ENCODE results near the gene TMEM63B.

TMEM63B gene

GRCh38 chr6:44133981-44134711, 6.8 kb downstream of the TMEM63B start:
- POLR2A ChIA-PET = no interaction called here

GRCh38 chr6:44135173-44135758, 7.9 kb downstream of the TMEM63B start:
- ChIA-PET POLR2A (no interaction called here), CTCF (interaction anchor here (0.9 to 1.9 kb wide), 4 partner anchors 19 to 37 kb away, joined by 3 to 9 read pairs (median 3); no protein-coding TSS in a partner anchor)
- no peak overlapping the region for H3K4me3 ChIP-seq (ENCODE audit: low read depth, low read length)
- no peak for DNase-seq (ENCODE audit: low read depth, low spot score)
- no peak for TF ChIP-seq CTCF (IDR thresholded peaks at IDR 0.05; ENCODE audit: insufficient read depth, low read length, missing control alignments)

More at GRCh38 chr6:44133981-44134711, 6.8 kb downstream of the TMEM63B start:
- no peak for DNase-seq (ENCODE audit: low read depth, low spot score)
- CTCF ChIA-PET = interaction anchor here (0.7 to 3.2 kb wide), 10 partner anchors 10 to 204 kb away, joined by 3 to 17 read pairs (median 4); no protein-coding TSS in a partner anchor
- H3K4me3 ChIP-seq (ENCODE audit: low read depth, low read length) = no peak overlapping the region
- TF ChIP-seq CTCF (IDR thresholded peaks at IDR 0.05; ENCODE audit: insufficient read depth, low read length, missing control alignments) = no peak

DNA sequence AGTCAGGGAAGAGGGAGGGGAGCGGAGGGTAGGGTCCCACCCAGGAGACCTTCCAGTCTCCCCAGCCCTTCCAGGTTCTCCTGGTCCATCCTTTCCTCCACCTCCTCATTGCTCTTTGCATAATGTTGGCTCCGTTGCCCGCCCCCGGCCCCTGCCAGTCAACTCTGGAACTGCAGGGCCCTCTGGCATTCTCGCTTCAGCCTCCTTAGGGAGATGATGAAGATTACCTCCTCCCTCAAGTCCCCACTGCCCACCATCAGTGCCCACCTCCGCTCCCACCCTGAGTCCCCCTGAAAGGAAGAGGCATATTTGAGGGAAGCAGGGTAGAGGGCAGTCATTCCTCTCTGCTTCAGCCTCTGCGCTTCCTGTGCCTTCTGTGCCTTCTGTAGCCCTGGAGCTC, 8.5 kb downstream of the TMEM63B start:
- no peak overlapping the region for H3K4me3 ChIP-seq (ENCODE audit: low read depth, low read length)
- CTCF ChIA-PET = interaction anchor here (1.9 kb wide), 1 partner anchor 18 kb away, joined by 9 read pairs; no protein-coding TSS in a partner anchor

DNA sequence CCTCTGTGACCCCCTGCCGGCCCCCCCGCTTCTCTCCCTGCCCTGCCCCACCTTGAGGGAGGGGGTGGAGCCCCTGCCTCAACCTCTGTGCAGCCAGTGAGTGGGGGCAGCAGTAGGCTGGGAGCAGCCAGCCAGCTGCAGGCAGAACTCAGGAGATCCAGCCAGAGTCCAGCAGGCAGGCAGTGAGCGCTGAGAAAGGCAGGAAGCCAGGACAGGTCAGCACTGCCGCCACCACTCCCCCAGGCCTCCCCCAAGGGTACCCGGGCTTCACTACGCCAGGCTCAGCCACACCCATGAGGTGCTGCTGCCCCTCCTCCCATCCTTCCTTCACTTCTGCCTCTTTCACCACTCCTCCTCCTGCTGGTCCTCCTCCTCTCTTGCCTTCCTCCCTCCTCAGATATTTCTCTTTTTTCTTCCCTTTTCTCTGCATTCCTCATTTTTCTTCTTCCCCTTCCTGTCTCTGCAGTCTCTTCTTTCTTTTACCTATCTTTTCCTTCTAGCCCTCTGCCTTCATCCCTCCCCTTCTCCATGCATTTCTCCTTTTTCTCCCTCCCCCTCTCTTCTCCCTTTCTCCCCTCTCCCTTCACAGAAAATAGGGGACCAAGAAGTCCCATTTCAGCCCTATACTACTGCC, 11.5 kb downstream of the TMEM63B start:
- DNase-seq (ENCODE audit: low read depth, low spot score) = no peak
- ChIA-PET POLR2A (no interaction called here), CTCF (interaction anchor here (1.0 to 2.8 kb wide), 4 partner anchors 9 to 14 kb away, joined by 3 to 14 read pairs (median 8); no protein-coding TSS in a partner anchor)
- TF ChIP-seq CTCF (IDR thresholded peaks at IDR 0.05; ENCODE audit: insufficient read depth, low read length, missing control alignments) = no peak
- H3K4me3 ChIP-seq (ENCODE audit: low read depth, low read length) = no peak overlapping the region

More for the DNA sequence above, 8.5 kb downstream of the TMEM63B start:
- no peak for DNase-seq (ENCODE audit: low read depth, low spot score)
- no peak for TF ChIP-seq CTCF (IDR thresholded peaks at IDR 0.05; ENCODE audit: insufficient read depth, low read length, missing control alignments)
- POLR2A ChIA-PET = interaction anchor here (0.6 kb wide), 1 partner anchor 561 kb away, joined by 4 read pairs; no protein-coding TSS in a partner anchor

- POLR2A ChIA-PET = no interaction called here
- CTCF ChIA-PET = interaction anchor here (1.0 to 2.8 kb wide), 2 partner anchors 12 to 14 kb away, joined by 3 to 14 read pairs; no protein-coding TSS in a partner anchor
- no peak for TF ChIP-seq CTCF (IDR thresholded peaks at IDR 0.05; ENCODE audit: insufficient read depth, low read length, missing control alignments)
- no peak overlapping the region for H3K4me3 ChIP-seq (ENCODE audit: low read depth, low read length)
- no peak for DNase-seq (ENCODE audit: low read depth, low spot score)
These were observed 12.0 kb downstream of the TMEM63B start for GRCh38 chr6:44139351-44139743.

DNA sequence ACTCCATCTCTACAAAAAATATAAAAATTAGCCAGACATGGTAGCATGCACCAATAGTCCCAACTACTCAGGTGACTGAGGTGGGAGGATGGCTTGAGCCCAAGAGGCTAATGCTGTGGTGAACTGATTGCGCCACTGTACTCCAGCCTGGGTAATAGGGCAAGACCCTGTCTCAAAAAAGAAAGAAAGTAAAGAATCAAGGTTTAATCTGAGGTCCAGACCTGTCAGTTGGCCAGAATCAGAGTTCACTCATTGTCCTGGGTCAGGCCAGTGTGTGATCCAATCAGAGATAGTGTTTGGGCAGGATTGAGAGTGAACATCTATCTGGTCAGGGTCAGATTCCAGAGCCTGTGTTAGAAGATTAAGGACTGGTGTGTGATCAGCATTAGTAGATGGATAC, 15.5 kb downstream of the TMEM63B start:
- H3K4me3 ChIP-seq (ENCODE audit: low read depth, low read length) = no peak overlapping the region
- no peak for DNase-seq (ENCODE audit: low read depth, low spot score)
- TF ChIP-seq CTCF (IDR thresholded peaks at IDR 0.05; ENCODE audit: insufficient read depth, low read length, missing control alignments) = no peak
- POLR2A ChIA-PET = no interaction called here
- CTCF ChIA-PET = interaction anchor here (0.7 to 2.8 kb wide), 4 partner anchors 10 to 540 kb away, joined by 4 to 13 read pairs (median 6); no protein-coding TSS in a partner anchor

Data from AG04449 (cell line).